G401.6 (cell line): Measurements from ENCODE around the gene OPALIN.

Experiments
- FAIRE-seq: peaks from 2 replicates; lab custom pipeline; 2012; peaks lifted over from hg19 to GRCh38; lab: Jason Lieb, UNC

The OPALIN gene

DNA sequence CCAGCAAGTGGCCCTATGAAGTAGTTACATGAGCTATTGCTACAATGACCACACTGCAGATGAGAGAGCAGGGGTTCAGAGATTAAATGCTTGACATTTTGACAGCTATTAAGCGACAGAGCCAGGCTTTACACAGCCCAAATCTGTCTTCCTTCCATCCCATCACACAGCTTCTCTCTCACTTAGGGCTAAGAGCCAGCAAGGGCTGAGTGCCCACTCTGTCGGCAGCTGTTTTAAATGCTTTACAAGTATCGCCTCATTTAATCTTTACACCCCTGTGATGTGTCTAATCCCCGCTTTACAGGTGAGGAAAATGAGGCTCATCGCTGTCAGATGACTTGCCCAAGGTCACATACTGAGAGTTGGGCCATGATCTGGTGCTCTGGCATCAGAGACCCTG lies 15.2 kb upstream of the OPALIN start:
- FAIRE-seq: no peak

DNA sequence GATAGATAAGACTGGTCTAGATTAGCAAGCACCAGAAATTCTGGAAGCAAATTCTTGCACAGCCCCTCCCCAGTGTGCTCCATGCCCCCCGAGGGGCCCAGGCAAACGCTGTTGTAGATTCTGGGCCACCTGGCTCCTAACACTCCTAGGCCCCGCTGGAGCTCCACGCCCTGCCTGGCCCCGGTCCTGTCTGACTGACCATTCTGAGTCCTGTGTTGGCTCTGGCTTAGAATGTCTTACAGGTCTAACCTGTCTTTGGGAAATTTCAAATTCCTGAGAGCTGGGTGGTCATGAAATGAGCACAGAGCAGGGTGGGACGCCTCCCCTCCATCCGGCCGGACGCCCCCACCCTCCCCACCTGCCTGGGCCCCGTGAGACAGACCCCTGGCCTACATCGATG lies 12.6 kb upstream of the OPALIN start:
- no peak for FAIRE-seq

DNA sequence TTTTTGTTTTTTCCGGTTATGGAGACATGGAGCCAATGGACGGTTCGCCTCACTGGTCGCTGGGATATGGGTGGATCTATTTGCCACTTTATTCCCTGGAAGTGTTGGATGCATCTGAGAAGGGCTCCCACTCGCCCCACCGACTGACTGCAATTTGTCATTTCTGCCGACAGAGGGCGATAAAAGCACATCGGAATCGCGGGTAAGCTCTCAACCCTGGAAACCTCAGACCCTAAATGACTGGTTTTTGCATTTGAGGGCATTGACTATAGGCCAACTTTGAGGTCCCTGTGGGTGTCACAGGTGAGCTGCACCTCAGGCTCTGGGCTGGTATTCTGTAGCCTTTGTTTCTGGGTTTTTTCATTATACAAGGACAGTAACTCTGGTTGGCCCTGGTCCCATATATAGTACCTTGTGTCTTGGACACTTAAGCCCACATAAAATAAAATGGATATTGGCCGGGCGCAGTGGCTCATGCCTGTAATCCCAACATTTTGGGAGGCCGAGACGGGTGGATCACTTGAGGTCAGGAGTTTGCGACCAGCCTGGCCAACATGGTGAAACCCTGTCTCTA lies 11.9 kb upstream of the OPALIN start:
- FAIRE-seq: no peak

DNA sequence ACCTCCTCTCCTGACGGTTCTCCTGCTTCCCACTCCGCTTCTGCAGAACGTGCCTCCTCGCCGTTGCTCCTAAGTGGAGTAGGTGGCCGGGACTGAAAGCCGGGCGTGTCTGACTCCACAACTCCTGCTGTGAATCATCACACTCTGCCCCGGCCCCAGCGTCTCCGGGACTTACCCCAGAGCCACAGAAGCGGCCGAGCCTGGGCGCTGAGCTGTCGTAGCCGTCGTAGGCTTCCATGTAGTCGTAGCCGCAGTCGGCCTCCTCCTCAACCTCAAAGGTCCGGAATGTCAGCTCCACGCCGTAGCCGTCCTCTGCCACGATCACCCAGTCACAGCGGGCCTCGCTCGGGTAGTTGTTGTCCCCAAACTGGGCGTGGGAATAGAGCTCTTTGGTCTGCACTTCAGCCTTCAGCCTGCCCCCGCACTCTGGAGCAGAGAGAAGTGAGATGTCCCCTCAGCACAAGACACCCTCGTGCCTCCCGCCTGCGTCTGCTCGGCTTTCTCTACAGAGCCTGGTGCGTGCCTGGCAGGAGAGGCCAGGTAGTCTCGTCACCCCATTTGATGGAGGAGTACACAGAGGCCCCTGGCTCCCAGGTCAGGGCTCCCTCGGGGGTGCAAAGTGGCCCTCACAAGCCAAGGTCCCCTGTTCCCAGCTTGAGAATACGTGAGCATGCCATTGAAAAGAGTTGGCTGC lies 11.2 kb upstream of the OPALIN start:
- FAIRE-seq: no peak

DNA sequence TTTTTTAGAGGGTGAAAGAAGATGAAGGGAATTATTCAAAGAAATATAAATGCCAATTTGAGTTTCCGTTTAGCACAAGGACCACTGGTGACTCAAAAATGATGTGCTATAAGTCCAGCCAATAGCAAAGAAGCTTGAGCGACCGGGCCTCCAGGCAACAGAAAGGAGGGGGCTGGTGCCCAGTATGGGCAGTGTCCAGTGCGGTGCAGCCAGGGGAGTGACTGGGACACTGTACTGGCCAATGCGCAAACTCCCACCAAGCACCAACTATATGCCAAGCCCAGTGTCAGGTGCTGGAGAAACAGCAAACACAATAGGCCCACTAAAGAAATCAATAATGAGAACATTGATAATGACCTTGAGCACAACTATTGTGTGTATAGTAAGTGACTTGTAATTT lies 10.2 kb upstream of the OPALIN start:
- no peak for FAIRE-seq

DNA sequence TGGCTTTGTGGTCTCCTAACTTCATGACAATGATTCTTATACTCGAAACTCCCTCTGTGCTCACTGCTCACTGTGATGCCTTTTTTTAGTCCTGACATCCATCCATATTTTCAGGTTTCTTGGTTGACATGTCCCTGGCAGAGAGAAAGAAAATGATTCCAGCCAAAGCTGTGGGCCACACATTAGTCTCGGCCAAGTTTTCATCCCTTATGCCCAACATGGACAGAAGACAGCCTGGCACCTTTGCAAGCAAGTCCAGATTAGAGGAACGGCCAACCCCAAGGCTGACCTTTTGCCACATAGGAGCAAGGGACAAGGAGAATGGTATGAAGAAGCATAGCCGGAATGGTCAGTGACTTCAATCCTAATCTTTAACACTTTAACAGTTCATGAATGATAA lies 8.7 kb upstream of the OPALIN start:
- no peak for FAIRE-seq

DNA sequence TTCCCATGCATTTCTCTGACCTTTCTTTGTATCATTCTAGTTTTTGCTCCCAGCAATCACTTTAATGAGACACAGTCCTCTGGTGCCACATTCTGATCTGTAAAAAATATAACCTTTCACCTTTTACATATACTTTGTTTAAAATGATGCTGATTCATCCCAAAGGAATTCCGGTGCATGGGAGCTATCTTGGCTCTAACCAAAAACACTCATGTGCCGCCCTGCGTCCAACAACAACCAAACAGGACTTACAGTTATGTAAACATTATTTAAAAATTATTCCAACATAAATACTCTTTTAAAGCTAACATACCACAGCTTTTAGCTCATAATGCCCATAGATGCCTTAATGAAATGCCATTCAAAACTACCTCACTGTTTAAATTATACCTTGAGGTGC lies 7.7 kb upstream of the OPALIN start:
- no peak for FAIRE-seq

DNA sequence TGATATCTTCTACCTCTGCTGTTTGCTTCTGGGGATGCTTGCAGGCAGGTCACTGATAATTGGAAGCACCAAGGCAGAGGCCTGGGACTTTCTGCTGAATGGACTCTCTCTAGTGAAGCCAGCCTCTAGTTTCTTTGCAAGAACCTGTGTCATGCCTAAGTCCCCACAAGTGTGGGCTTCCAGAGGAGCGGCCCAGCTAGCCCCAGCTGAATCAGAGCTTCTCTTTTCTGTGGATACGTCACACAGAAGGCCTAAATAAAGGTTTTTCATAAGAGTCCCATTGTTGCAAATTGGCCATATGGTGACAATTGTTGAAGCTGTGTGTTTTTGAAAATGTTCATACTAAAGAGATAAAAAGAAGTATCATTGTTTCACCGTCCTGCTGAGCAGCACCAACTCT lies 6.8 kb upstream of the OPALIN start:
- FAIRE-seq: no peak

DNA sequence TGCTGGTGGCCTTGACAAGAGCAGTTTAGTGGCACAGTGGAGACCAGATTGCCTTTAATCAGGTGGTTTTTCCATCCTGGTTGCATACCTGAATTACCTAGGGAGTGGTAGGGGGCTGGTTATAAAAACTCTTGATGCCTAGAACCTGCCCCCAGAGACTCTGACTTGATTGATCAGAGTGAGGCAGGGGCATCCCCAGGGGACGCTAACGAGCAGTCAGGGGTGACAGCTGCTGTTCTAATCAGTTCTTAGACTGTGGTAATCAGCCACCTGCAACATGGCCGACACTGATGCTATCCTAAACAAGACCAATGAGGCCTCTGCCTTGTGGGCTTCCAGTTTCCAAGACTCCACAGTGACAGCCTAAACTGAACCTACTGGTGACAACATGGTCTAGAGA lies 2.0 kb upstream of the OPALIN start:
- no peak for FAIRE-seq

DNA sequence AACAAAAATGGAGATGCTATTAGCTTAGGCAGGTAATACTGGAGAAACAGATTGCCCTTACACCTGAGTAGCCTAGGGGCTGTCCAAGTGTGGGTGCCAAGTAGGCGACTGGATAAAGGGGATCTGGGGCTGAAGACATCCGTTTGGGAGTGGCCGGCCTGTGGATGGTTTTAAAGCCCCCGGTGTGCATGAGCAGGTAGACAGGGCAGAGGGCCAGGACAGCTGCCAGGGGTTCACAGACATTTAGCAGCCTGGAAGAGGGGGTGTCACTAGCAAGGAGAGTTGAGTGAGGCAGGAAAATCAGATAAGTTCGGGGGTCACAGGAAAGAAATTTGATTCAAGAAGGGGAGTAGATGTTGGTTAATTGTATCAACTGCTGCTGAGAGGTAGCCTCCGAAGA lies 1.5 kb upstream of the OPALIN start:
- no peak for FAIRE-seq

DNA sequence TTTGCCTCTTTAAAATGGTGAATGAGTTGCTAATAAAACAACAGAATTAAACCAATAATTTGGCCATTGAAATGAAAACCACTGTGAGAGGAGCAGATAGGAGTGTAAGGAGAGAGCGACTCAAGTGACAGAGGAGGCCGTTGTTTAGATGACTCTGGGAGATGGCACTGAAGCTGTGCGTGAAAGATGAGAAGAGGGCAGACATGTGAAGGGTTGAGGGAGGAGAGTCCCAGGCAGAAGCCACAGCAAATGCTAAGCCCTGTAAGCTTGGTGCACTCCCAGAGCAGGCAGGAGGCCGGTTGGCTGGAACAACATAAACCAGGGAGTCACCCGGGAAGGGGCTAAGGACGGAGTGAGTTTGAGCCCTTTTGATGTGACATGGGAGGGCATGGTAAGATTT lies 814 bp upstream of the OPALIN start:
- FAIRE-seq: no peak

DNA sequence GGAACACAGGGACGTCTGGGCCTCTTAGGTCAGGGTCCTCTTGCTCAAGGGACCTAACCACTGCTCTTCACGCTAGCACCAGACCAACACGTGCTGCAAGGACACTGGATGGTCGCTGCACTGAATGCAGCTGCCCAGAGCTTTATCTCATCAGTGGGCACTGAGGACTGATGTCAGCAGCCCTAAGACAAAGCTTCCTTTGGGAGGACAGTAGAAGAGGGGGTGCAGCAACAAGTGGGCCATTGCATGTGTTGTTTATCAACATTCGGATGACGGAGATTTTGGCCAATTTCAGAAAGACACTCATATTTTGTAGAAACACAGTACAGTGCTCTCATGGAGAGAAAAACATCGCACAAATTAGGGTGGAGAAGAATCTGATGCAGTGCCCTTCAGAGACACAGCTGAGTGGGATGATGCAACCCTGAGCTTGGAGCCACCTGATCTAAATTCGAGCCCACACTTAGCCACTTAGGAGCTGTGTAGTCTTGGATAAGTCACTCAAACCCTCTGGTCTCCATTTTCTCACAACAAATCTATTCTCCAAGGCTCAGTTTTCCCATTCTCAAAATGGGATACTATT lies 1.7 kb downstream of the OPALIN start:
- no peak for FAIRE-seq

DNA sequence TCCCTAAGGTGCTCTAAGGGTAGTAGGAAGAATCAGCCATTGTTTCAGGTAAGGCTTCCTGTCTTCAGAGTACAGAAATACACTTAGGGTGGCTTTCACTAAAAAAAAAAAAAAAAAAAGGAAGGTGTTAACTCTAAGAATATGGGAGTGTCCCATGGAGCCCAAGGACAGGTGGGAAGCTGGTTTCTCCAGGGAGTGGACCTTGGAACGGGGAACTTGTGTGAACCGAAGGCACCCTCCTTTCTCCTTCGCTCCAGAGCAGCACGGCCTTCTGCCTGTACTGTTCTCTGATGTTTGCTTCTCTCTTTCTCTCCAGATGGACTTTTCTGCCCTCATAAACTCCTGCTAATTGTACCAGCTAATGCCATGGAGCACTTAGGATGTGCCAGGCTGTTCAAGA lies 6.2 kb downstream of the OPALIN start:
- no peak for FAIRE-seq

DNA sequence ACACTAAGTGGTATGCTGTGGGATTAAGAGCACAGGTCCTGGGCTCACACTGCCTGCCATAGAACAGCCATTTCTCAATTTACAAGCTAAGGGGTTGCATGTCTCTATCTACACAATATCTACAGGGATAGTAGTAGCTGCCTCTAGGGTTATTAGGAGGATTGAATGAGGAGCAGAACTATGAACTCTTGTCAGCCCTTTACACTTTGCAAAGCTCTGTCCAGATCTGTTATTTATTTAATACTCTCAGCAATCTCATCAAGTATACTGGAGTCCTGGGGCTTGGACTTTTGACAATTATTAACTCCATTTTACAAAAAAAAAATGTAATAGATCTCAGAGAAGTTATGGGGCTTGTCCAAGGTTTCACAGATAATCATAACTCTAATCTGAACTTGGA lies 6.8 kb downstream of the OPALIN start:
- no peak for FAIRE-seq

DNA sequence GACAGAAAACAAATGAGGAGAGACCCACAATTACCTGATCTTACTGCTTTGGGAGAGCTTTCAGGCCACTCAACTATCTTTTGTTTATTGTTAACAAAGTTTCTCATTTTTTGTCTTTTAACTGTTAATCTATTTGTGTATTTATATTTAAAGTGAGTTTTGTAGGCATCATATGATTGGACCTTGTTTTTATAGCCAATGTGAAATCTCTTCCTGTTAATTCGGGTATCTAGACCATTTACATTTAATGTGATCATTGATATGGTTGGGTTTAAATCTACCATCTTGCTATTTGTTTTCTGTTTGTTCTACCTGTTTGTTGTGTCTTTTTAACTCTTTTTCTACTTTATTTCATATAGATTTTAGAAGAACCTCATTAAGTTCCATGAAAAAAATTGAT lies 12.5 kb downstream of the OPALIN start:
- no peak for FAIRE-seq

DNA sequence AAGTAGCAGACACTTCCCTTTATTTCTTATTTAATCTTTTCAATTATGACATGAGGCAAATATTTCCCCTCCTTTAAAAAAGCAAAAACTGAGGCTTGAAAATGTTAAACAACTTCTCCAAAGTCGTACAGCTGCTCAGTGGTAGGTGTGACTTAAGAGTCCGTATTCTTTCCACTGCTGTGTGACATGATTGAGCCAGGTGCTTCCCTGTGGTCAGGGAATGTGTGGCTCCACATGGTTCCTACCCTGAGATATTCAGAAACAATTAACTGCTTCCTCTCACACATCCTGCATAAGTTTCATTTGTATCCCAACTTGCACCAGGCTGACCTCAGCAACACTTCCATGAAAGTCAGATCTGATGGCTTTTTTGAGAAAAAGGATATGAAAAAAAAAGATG lies 13.6 kb downstream of the OPALIN start:
- FAIRE-seq: no peak

DNA sequence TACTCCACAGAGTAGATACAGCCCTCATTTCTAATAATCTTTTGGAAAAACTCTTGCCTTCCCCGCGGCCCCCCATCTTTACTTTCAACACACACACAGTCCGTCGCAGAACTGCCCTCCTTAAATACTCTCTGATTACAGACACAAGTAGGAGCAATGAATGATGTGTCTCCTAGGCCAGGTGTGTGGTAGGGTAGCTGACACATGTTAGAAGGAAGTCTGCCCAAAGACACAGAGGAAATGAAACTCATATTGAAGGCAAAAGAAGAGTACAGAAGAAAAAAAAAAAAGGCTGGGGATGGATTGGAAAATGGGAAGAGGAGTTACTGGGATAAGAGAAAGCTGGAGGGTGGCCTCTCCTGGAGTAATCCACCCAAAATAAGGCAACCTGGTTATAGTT lies 14.6 kb downstream of the OPALIN start:
- FAIRE-seq: no peak

DNA sequence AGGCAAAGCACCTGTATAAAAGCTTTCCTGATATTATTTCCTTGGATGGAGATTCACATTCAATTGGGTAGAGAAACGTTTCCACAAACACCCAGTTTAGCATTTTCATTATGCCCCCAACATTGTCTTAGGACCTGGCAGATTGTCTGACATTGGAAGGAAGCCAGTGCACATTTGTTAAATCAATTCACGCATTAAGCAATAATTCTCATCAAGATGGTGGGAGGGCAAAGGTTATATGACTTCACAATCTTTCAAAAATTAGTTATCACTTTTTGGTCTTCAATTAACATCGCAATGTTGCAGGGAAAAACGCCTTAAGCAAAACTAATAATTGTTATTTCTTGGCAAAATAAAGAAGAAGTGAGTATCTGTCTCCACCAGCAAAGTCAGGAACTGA lies 16.4 kb downstream of the OPALIN start:
- no peak for FAIRE-seq

DNA sequence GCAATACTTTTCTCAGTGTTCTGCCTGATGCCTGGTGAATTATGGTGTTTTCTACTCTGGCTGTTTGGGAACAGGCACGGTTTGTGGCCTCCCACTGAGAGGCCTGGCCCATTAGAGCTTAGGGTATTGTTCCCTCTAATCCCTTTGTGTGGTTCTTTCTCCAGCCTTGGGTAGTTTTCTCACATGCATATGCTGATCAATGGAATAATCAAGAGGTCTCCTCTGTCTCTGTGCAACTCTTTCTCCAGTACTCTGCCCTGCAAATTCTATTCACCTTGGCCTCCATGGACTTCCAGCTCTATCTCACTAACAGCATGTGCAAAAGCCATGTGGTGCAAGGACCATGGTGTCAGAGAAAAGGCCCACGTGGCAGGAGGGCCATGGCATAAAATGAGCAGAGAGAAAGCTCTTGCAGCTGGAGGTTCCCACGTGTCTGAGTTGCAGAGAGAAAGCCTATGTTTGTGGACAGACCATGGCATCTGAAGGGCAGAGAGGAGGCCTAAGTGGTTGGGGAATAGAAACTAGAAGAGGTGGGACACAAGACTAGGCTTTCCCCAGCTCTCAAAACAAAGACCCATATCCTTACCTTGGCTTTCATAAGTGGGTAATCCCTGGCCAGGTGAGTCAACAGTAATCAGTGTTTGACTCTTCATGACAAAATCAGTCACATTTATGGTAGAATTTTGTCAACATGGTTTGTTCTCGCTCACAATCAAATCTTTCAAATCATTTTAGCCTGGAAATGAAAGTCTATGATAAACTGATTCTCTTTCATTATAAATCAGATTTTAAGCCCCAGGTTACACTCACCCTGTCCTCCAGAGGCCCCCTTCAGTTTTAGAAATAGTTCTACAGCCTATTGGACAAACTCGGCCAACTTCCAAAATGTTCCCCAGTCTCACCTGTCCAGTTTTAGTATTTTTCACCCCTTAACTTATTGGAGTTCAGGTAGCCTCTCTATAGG lies 17.3 kb downstream of the OPALIN start:
- FAIRE-seq: no peak

DNA sequence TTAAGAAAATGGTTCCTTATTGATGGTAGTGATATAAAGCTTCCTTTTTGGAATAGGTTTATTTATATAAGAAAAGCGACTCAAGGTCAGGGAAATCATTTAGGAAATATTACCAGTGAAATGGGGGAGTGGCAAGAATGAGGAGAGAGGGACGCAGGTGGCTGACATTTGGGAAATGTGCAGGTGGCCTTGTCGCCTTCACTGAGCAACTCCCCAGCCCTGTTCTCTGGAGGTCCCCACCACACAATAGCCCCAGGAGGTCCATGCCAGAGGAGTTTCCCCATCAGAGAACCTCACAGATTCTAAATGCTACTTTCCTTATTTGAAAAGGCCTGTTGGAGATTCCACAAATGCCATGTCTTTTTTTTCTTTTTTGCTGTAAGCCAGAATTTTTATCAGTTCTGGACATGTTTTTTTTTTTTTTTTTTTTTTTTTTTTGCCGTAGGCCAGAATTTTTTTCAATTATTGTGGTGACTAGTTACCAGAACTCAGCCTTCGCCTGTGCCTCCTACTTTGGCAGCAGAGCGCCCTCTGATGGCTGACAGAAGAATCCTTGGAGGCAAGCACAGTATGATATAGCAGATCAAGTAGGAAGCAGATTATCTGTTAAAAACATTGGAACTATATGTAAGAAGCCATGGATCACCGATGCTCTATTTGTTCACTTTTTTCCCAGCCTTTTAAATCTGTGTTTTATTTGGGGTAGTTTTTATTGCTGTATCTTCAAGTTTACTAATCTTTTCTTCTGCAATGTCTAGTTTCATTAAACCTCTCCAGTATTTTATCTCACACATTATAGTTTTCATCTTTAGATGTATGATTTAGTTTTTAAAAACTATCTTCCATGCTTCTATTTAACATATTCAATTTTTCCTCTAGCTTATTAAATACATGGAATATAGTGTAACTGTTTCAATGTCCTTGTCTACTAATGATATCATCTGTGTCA lies 18.6 kb downstream of the OPALIN start:
- peak; percentile 58 for FAIRE-seq

DNA sequence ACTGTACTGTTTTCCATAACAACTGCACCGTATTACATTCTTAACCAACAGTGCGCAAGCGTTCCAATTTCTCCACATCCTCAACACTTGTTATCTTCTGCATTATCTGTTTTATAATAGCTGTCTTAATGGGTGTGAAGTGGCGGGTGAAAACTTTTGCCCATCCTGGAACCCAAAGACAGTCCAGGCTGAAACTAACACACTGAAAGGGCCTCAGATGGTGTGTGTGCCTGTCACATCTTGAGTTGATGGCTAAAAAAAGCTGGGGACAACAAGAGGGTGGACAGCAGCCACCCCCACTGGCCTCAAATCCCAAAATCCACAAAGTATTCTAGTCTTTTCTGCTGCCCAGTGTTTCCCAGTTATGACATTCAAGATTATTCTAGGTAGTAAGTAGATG lies 19.4 kb downstream of the OPALIN start:
- no peak for FAIRE-seq
